Measurements from ENCODE around the gene DIDO1.

Gene DIDO1

GRCh38 chr20:62830251-62830650 lies 96.1 kb downstream of the DIDO1 start:
- Histone ChIP-seq H3K9me3 (no peaks in the 10 kb centered on the region), H3K36me3 (no peaks in the 10 kb centered on the region), H3K27me3 (no peaks in the 10 kb centered on the region), H3K4me1 (peaks cover 14% of the 10 kb centered on the region), H3K4me3 (ENCODE audit: low read depth, low read length) (no peak overlapping the region)
- DNase-seq = no peak
- TF ChIP-seq CTCF (IDR thresholded peaks at IDR 0.05; ENCODE audit: low read depth, low read length) = no peak

- Histone ChIP-seq H3K36me3 (no peaks in the 10 kb centered on the region), H3K27me3 (no peaks in the 10 kb centered on the region), H3K4me3 (ENCODE audit: low read depth, low read length) (no peak overlapping the region), H3K9me3 (no peaks in the 10 kb centered on the region), H3K4me1 (peaks cover 17% of the 10 kb centered on the region)
- no peak for TF ChIP-seq CTCF (IDR thresholded peaks at IDR 0.05; ENCODE audit: low read depth, low read length)
- no peak for DNase-seq
These were observed 96.8 kb downstream of the DIDO1 start for GRCh38 chr20:62829231-62830230.

- Histone ChIP-seq H3K9me3 (no peaks in the 10 kb centered on the region), H3K27me3 (no peaks in the 10 kb centered on the region), H3K4me1 (peaks cover 20% of the 10 kb centered on the region), H3K36me3 (no peaks in the 10 kb centered on the region), H3K4me3 (ENCODE audit: low read depth, low read length) (no peak overlapping the region)
- TF ChIP-seq CTCF (IDR thresholded peaks at IDR 0.05; ENCODE audit: low read depth, low read length) = no peak
- DNase-seq = peak; percentile 11
These were observed 97.6 kb downstream of the DIDO1 start for GRCh38 chr20:62828511-62829230.

- Histone ChIP-seq H3K4me1 (peaks cover 20% of the 10 kb centered on the region), H3K9me3 (no peaks in the 10 kb centered on the region), H3K27me3 (no peaks in the 10 kb centered on the region), H3K36me3 (no peaks in the 10 kb centered on the region), H3K4me3 (ENCODE audit: low read depth, low read length) (no peak overlapping the region)
- no peak for TF ChIP-seq CTCF (IDR thresholded peaks at IDR 0.05; ENCODE audit: low read depth, low read length)
- no peak for DNase-seq
These were observed 98.3 kb downstream of the DIDO1 start for GRCh38 chr20:62828051-62828450.

Measured in BE2C (cell line).